Peyer's patch (tissue), 4 donors: ENCODE results near the gene PLEKHH1.
A peak's percentile ranks its signal among the peaks of the same experiment; 100 is the strongest.

ENCODE experiments used
- POLR2A ChIP-seq, 2 donors: fragments of 450-650 bp; IDR thresholded peaks; one replicate each; pipeline ENCODE4 v1.5.1; 2017; ENCODE audit warnings: antibody characterized with exemption in 2 of 2, mild to moderate bottlenecking in 2 of 2, moderate library complexity in 2 of 2
- TF ChIP-seq, protein P1 (sequence below), 6 experiments: fragments of 450-650 bp in 4 of 6; fragments of 200-600 bp in 2 of 6; sonication (generic) in 1 of 6; IDR thresholded peaks; one replicate each; pipeline ENCODE4 v1.5.1; 2017 to 2019; ENCODE audit warnings: antibody characterized with exemption in 6 of 6, mild to moderate bottlenecking in 3 of 6, moderate library complexity in 1 of 6

DNA sequence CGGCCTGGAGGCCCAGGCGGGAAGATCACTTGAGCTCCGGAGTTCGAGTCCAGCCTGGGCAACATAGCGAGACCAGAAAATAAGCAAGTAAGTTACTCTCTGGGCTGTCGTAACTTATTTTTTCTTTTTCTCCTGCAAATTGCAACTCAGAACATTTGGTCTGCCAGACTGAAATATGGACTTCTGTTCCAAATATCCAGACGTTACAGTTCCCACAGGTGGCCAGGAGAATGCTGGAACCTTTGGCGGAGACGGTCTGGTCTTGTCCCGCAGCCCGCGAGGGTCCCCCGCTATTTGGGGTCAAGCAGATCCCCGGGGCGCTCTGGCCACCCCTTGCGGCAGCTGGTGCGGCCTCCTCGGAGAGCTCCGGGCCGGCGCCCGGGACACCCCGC is 488 bp upstream of the PLEKHH1 start:
- TF ChIP-seq, protein P1, sequence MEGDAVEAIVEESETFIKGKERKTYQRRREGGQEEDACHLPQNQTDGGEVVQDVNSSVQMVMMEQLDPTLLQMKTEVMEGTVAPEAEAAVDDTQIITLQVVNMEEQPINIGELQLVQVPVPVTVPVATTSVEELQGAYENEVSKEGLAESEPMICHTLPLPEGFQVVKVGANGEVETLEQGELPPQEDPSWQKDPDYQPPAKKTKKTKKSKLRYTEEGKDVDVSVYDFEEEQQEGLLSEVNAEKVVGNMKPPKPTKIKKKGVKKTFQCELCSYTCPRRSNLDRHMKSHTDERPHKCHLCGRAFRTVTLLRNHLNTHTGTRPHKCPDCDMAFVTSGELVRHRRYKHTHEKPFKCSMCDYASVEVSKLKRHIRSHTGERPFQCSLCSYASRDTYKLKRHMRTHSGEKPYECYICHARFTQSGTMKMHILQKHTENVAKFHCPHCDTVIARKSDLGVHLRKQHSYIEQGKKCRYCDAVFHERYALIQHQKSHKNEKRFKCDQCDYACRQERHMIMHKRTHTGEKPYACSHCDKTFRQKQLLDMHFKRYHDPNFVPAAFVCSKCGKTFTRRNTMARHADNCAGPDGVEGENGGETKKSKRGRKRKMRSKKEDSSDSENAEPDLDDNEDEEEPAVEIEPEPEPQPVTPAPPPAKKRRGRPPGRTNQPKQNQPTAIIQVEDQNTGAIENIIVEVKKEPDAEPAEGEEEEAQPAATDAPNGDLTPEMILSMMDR (IDR thresholded peaks at IDR 0.05), result peak in 2 of 6 experiments; percentile 4 to 22
- no peak for TF ChIP-seq POLR2A (IDR thresholded peaks at IDR 0.05)
